Inferior parietal cortex (tissue), 1 donor: Measurements from ENCODE around the gene TUFM.
"Not testable (repeated sequence)": the region's sequence is repeated elsewhere in the genome, so short reads cannot be mapped to it uniquely, and the experiment has no call there.

Source experiments
- DNase-seq: peaks from one replicate; pipeline ENCODE4 v3.0.0-alpha.2; 2016; ENCODE audit errors: extremely low spot score

Gene TUFM

GRCh38 chr16:28839004-28839639 is 7.0 kb downstream of the TUFM start:
- DNase-seq, result no peak

DNA sequence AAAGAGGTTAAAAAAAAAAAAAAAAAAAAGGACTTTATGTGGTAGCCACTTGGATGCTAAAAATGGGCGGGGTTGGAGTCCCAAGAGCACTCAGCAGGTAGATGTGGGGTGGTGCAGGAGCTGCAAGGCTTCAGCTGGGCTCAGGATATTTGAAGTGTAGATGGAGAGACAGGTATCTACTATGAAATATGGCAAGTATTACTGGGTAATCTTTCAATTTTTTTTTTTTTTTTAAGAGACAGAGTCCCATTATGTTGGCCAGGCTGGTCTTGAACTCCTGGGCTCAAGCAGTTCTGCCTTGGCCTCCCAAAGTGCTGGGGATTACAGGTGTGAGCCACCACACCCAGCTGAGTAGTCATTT is 7.6 kb downstream of the TUFM start:
- no peak for DNase-seq

- DNase-seq, result no peak
Measured at GRCh38 chr16:28837672-28838557, 8.2 kb downstream of the TUFM start.

GRCh38 chr16:28836761-28837064 is 9.4 kb downstream of the TUFM start:
- DNase-seq, result no peak

GRCh38 chr16:28835864-28836760 is 10.0 kb downstream of the TUFM start:
- no peak for DNase-seq

GRCh38 chr16:28834873-28835863 is 11.0 kb downstream of the TUFM start:
- no peak for DNase-seq

- DNase-seq, result no peak
Measured at GRCh38 chr16:28834349-28834748, 11.8 kb downstream of the TUFM start.

DNA sequence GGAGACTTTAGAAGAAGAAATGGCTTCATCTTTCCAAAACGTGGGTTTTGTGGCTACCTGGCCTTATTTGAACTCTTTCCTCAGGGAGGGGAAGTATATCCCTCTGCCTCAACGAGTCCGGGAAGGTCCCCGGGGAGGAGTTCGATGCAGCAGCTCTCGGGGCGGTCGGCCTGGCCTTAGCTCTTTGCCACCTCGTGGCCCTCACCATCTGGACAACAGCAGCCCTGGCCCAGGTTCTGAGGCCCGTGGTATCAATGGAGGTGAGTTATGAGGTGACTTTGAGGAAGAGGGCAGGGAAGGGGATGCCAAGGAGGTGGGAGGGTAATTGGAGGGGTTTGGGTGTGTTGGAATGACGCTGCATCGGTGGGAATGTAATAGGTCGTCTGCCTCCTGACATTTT is 15.6 kb downstream of the TUFM start:
- no peak for DNase-seq

- DNase-seq, result no peak
Measured at GRCh38 chr16:28829747-28830146, 16.4 kb downstream of the TUFM start.

DNA sequence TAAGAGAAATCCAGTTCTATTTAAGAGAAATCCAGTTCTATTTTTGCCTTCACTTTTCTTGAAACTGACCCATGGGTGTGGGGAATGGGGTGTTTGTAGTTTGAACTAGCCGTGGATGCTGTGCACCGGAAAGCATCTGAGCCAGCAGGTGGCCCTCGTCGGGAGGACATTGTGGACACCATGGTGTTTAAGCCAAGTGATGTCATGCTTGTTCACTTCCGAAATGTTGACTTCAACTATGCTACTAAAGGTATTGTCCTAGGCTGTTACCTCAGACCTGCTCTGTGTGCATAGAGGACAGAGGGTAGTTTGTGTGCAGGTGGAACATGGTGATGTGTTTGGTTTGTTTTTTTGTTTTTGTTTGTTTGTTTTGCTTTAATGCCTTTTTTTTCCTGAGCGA is 20.0 kb downstream of the TUFM start:
- no peak for DNase-seq

DNA sequence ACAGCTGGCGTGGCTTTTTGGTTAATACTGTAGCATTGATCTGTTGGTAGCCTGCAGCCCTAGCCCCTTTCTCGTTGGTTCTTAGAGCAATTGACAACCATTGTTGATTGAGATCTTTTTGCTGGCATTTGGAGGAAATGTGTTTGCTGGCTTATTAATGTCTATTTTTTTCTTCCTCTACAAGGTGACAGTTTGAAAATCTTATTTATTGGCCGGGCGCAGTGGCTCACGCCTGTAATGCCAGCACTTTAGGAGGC is 21.5 kb downstream of the TUFM start:
- no peak for DNase-seq

GRCh38 chr16:28823873-28824716 is 22.1 kb downstream of the TUFM start:
- peak; percentile 87 for DNase-seq

DNA sequence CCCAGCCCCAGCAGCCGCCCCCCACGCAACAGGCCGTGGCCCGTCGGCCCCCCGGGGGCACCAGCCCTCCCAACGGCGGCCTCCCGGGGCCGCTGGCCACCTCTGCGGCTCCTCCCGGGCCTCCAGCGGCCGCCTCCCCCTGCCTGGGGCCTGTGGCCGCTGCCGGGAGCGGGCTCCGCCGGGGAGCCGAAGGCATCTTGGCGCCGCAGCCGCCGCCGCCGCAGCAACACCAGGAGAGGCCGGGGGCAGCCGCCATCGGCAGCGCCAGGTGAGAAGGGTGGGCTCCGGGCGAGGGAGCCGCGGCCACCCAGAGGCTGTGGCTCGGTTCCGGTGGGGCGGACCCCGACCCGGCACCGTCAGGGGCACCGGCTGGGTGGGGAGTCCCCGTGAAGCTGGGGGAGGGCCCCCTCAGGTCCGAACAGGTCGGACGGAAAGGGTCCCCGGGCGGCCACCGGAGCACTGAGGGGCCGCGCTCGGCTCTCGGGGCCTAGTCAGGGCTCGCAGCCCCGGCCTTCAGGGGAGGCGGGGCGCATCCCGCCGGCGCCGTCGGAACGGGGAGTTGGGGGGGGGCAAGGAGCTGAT is 22.8 kb downstream of the TUFM start:
- no peak for DNase-seq

- DNase-seq, result peak; percentile 95
Measured at GRCh38 chr16:28822520-28823290, 23.4 kb downstream of the TUFM start, which contains the start of gene ATXN2L. TSS of gene ATXN2L (plus strand) at chr16:28822999. CDS start at chr16:28823260, 261 bp downstream.

DNA sequence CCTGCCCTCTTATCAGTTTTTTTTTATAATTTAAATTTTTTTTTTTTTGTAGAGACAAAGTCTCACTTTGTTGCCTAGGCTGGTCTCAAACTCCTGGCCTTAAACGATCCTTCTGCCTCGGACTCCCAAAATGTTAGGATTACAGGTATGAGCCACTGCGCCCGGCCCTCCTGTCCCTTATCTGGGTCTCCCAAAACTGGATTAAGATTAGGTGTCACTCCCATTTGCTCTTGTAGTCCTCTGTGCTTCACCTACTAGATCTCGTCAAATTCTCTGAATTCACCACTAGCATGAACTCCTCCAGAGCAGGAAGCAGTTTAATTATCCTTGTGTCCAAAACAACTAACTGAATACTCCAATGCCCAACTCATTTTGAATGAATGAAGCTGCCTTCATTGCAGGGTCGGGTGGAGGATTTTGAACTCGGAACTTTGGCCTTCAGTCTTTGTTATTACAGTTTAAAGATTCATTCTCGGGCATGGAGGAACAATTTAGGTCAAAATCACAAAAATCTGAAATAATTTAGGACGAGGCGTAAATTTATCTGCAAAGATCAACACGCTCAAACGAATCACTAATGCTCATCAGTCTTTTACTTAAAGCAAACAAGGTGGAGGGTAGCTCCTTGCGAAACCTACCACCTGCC is 24.2 kb downstream of the TUFM start:
- DNase-seq, result no peak

- not testable (repeated sequence) for DNase-seq
Measured at GRCh38 chr16:28820546-28820945, 25.6 kb downstream of the TUFM start.

DNA sequence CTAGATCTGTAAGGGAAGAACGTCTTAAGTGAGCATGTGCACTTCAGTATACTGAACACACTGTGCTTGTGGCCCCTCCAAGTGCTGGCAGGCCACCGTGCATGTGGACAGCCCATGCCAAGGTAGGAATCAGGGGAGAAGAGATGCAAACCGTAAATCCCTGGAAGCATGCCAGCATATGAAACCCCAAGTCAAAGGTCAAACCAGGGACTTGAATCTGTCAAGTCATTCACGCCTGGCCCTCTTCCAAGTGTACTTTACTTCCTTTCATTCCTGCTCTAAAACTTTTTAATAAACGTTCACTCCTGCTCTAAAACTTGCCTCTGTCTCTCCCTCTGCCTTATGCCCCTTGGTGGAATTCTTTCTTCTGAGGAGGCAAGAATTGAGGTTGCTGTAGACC is 26.1 kb downstream of the TUFM start:
- DNase-seq, result no peak

DNA sequence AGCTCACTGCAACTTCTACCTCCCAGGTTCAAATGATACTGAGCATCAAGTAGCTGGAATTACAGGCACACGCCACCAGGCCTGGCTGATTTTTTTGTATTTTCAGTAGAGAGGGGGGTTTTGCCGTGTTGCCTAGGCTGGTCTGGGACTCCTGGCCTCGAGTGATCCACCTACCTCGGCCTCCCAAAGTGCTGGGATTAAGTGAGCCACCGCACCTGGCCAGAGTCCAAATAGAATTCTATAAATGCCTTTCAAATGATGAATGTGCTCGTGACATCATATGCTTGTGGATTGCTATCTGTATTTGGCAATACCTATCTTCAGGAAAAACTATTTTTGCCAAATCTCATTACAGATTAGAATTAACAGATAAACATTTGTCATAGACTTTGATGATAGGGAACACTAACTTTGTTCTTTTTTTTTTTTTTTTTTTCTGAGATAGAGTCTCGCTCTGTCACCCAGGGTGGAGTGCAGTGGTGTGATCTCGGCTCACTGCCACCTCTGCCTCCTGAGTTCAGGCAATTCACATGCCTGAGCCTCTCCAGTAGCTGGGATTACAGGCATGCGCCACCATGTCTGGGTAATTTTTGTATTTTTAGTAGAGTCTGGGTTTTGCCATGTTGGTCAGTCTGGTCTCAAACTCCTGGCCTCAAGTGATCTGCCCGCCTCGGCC is 38.6 kb downstream of the TUFM start:
- not testable (repeated sequence) for DNase-seq
